WI38 (cell line): ENCODE results near the gene BARD1.
A peak's percentile ranks its signal among the peaks of the same experiment; 100 is the strongest.

ENCODE experiments used
- H3K4me3 ChIP-seq: 2 replicates; pipeline ENCODE4 v1.5.1; 2011; ENCODE audit warnings: low read depth, mild to moderate bottlenecking, control low read depth, low read length
- TF ChIP-seq, protein P1 (sequence below): IDR thresholded peaks from 2 replicates; pipeline ENCODE4 v1.5.1; 2012; ENCODE audit warnings: low read depth, mild to moderate bottlenecking, control low read depth, low read length

Gene BARD1

DNA sequence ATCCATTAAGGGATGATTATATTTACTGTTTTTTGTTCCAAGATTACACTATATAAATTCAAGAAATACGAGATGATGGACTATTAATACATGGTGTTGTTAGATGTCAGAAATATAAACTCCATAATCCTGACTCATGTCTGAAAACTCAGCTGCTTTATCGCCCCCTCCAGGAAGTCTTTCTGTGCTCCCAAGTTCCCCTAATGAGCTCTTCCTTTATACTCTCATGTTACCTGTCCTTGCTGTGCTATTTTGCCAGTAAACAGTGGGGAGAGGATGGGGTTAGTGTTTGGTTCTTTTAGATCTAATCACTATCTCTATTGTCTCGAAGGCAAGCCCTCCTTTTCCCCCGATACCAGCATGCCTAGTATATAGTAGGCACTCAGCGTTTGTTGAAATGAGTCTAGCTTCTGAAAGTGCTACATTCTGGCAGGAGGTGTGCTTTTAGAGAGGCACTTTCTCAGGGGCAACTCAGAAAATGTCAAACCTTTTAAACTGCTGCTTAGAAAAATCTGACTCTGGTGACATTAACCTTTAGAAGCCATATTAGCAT is 21.4 kb upstream of the BARD1 start:
- TF ChIP-seq, protein P1, sequence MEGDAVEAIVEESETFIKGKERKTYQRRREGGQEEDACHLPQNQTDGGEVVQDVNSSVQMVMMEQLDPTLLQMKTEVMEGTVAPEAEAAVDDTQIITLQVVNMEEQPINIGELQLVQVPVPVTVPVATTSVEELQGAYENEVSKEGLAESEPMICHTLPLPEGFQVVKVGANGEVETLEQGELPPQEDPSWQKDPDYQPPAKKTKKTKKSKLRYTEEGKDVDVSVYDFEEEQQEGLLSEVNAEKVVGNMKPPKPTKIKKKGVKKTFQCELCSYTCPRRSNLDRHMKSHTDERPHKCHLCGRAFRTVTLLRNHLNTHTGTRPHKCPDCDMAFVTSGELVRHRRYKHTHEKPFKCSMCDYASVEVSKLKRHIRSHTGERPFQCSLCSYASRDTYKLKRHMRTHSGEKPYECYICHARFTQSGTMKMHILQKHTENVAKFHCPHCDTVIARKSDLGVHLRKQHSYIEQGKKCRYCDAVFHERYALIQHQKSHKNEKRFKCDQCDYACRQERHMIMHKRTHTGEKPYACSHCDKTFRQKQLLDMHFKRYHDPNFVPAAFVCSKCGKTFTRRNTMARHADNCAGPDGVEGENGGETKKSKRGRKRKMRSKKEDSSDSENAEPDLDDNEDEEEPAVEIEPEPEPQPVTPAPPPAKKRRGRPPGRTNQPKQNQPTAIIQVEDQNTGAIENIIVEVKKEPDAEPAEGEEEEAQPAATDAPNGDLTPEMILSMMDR = no peak
- H3K4me3 ChIP-seq = no peak overlapping the region

DNA sequence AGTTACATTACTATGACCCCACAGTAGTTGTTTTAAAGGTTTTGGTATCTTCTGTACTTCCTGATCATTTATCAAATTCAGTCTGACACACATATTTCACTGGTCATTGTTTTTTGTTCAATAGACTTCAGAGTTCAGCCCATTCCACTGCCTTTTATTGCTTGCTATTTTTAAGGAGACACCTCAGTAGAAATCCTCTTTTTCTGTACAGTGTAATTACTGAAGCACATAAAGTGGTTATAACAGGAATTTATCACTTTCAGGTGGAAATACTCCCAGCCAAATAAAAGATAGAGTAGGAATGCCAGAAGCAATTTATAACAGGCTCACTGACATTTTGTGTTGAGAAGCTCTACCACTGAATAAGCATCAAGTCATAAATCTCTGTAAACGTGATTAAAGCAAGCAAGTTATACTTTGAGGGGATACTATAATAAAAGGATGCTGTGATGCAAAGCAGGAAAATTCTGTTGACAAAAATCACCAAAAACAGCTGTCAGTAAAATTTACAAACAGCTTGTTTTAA is 6.6 kb upstream of the BARD1 start:
- TF ChIP-seq, protein P1 = no peak
- H3K4me3 ChIP-seq = no peak overlapping the region

GRCh38 chr2:214810671-214811070 is 1.2 kb upstream of the BARD1 start:
- TF ChIP-seq, protein P1 = no peak
- no peak overlapping the region; the same call in 1 of the 2 replicates for H3K4me3 ChIP-seq

DNA sequence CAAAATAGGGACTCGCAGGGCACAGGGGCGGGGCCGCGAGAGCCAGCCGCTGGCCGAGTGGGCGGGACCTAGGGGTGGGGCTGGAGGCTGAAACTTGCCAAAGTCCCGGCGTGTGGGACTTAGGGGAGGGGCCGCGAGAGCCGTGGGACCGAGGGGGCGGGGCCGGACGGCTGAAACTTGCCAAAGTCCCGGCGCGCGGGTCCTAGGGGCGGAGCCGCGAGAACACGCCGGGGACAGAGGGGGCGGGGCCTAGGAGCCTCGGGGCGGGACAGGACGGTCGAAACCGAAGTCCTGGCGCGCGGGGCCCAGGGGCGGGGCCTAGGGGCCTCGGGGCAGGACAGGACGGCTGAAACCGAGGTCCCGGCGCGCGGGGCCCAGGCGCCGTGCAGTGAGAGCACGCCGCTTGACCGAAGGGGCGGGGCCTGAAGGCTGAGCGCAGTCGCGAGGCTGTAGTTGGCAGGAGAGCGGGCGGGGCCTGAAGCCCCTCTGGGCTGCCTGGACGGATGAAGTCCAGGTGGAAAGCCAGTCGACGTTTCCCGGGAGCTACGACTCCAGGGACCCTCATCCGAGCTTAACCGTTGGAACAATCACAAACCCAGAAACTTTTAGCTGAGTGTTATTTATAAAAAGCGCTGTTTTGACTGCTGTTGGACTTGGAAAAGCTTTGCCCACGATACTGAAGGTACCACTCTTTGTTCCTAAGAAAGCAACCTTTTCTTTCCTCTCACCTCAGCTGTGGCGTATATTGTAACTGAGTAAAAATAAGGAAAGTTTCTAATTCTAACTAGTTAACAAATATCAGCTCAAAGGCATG is 475 bp upstream of the BARD1 start:
- peak overlapping the region; percentile 90 for H3K4me3 ChIP-seq
- TF ChIP-seq, protein P1 = no peak

DNA sequence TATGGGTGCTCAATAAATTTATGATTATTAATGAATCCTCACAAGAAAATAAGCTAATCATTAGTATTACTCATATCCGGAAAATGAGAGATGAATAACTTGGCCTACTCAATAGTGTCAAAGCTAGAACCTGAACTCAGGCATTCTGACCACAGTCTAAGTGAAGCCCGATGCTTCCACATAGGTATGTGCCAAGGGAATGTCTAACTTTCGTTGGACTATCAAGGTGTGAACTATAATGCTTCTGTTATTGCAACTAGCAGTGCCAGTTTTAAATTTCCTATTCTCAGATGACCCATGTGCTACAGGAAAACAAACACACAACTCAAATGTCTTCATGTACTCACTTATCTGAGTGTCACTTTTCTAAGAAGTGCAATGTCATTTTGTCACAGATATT is 1.8 kb downstream of the BARD1 start:
- H3K4me3 ChIP-seq = peak overlapping the region; percentile 90
- TF ChIP-seq, protein P1 = no peak

DNA sequence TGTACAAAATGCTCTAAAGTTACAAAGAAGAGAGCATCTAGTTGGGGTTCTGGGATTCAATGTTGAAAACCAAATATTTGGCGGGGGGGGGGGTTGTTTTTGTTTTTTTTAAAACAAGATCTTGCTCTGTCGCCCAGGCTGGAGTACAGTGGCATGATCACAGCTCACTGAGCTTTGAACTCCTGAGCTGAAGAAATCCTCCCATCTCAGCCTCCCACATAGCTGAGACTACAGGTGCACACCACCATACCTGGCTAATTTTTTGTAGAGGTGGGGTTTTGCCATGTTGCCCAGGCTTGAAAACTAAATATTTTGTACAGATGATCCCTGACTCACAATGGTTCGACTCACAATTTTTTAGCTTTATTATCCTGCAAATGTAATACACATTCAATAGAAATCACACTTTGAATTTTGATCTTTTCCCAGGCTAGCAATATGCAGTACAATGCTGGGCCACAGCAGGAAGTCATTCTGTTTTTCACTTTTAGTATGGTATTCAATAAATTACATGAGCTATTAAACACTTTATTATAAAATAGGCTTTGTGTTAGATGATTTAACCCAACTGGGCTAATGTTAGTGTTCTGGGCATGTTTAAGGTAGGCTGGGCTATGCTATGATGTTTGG is 7.6 kb downstream of the BARD1 start:
- no peak overlapping the region for H3K4me3 ChIP-seq
- TF ChIP-seq, protein P1 = no peak

- H3K4me3 ChIP-seq = no peak overlapping the region
- TF ChIP-seq, protein P1 = no peak
Measured at GRCh38 chr2:214801068-214801467, 8.4 kb downstream of the BARD1 start.
